ACC112 (cell line): ENCODE data around the gene SPINDOC.
"Not testable (repeated sequence)": the region's sequence is repeated elsewhere in the genome, so short reads cannot be mapped to it uniquely, and the experiment has no call there.

ENCODE experiments used
- H2AFZ ChIP-seq: fragments of 200-600 bp; sonication (generic); one replicate; pipeline ENCODE4 v1.6.0; 2017; ENCODE audit warnings: antibody characterized with exemption, low read length; ENCODE audit not compliant: unreplicated experiment
- H3K27ac ChIP-seq: fragments of 200-600 bp; sonication (generic); 2 replicates; pipeline ENCODE4 v1.5.1; 2014; ENCODE audit warnings: low read depth, mild to moderate bottlenecking, antibody characterized with exemption, low read length, moderate library complexity
- H3K27me3 ChIP-seq: fragments of 200-600 bp; sonication (generic); 2 replicates; pipeline ENCODE4 v1.6.1; 2014; ENCODE audit warnings: mild to moderate bottlenecking, antibody characterized with exemption, low read length, moderate library complexity, mixed read lengths; ENCODE audit not compliant: insufficient read depth
- H3K36me3 ChIP-seq: fragments of 200-600 bp; sonication (generic); 2 replicates; pipeline ENCODE4 v1.6.1; 2016; ENCODE audit warnings: mild to moderate bottlenecking, antibody characterized with exemption, low read length, moderate library complexity, mixed read lengths; ENCODE audit not compliant: insufficient read depth
- H3K4me1 ChIP-seq: fragments of 200-600 bp; sonication (generic); one replicate; pipeline ENCODE4 v1.6.1; 2016; ENCODE audit warnings: low read length, mixed read lengths; ENCODE audit not compliant: insufficient read depth, unreplicated experiment, control insufficient read depth
- H3K4me3 ChIP-seq: fragments of 200-600 bp; sonication (generic); 2 replicates; pipeline ENCODE4 v1.5.1; 2014; ENCODE audit warnings: mild to moderate bottlenecking, low read depth, low read length
- H3K79me2 ChIP-seq: fragments of 200-600 bp; sonication (generic); one replicate; pipeline ENCODE4 v1.6.0; 2016; ENCODE audit warnings: low read length; ENCODE audit not compliant: control insufficient read depth, unreplicated experiment, insufficient read depth

SPINDOC gene

DNA sequence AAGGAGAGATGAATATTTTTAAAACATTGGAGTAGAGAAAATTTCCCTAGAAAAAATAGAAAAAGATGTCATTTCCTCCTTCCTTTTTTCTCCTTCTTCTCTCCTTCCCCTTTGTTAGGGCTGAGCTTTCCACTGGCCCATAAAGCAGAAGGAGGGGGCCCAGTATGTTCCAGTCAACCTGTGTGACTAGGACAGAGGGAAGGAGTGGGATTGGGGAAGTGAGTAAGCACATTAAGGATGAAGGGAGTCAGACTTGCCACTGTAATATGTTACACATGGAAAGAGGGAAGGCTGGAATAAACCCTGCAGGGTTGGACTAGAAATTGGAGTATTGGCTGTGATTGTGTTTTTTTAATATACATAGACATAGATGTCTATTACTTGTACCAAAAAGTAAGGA lies 20.1 kb upstream of the SPINDOC start:
- Histone ChIP-seq H3K27ac (no peak overlapping the region), H2AFZ (no peak overlapping the region), H3K27me3 (no peaks in the 10 kb centered on the region), H3K79me2 (no peaks in the 10 kb centered on the region), H3K36me3 (peaks cover 4% of the 10 kb centered on the region; the same call in 1 of the 2 replicates), H3K4me3 (no peak overlapping the region), H3K4me1 (no peaks in the 10 kb centered on the region)

DNA sequence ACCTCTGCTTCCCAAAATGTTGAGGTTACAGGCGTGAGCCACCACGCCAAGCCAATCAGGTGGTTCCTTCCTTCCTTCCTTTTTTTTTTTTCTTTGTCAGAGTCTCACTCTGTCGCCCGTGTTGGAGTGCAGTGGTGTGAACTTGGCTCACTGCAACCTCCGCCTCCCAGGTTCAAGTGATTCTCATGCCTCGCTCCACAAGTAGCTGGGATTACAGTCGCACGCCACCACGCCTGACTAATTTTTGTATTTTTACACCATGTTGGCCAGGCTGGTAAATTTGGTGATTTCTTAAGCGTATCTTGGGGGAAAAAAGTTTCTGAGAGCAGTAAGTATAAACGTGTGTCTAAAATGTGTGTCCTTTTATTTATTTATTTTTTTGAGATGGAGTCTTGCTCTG lies 18.2 kb upstream of the SPINDOC start:
- no peaks in the 10 kb centered on the region for H3K4me1 ChIP-seq
- no peaks in the 10 kb centered on the region for H3K27me3 ChIP-seq
- no peaks in the 10 kb centered on the region for H3K79me2 ChIP-seq
- no peak overlapping the region for H3K4me3 ChIP-seq
- peaks cover 4% of the 10 kb centered on the region; the same call in 1 of the 2 replicates for H3K36me3 ChIP-seq
- H3K27ac ChIP-seq, result no peak overlapping the region
- H2AFZ ChIP-seq, result no peak overlapping the region

DNA sequence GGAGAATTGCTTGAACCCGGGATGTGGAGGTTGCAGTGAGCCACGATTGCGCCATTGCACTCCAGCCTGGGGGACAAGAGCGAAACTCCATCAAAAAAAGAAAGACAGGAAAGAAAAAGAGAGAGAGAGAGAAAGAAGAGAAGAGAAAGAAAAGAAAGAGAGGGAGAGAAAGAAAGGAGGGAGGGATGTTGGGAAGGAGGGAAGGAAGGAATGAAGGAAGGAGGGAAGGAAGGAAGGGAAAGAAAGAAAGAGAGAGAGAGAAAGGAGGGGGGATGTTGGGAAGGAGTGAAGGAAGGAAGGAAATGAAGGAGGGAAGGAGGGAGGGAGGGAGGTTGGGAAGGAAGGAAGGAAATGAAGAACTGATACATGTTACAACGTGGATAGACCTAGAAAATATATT lies 12.3 kb upstream of the SPINDOC start:
- Histone ChIP-seq H3K27me3 (no peaks in the 10 kb centered on the region), H2AFZ (no peak overlapping the region), H3K36me3 (no peaks in the 10 kb centered on the region), H3K79me2 (no peaks in the 10 kb centered on the region), H3K27ac (no peak overlapping the region), H3K4me1 (peaks cover 11% of the 10 kb centered on the region), H3K4me3 (no peak overlapping the region)

- no peak overlapping the region for H2AFZ ChIP-seq
- H3K27me3 ChIP-seq, result no peaks in the 10 kb centered on the region
- H3K4me3 ChIP-seq, result no peak overlapping the region
- H3K36me3 ChIP-seq, result no peaks in the 10 kb centered on the region
- peaks cover 11% of the 10 kb centered on the region for H3K4me1 ChIP-seq
- H3K27ac ChIP-seq, result peak overlapping the region; percentile 68
- no peaks in the 10 kb centered on the region for H3K79me2 ChIP-seq
These were observed 10.4 kb upstream of the SPINDOC start for GRCh38 chr11:63802637-63803414.

DNA sequence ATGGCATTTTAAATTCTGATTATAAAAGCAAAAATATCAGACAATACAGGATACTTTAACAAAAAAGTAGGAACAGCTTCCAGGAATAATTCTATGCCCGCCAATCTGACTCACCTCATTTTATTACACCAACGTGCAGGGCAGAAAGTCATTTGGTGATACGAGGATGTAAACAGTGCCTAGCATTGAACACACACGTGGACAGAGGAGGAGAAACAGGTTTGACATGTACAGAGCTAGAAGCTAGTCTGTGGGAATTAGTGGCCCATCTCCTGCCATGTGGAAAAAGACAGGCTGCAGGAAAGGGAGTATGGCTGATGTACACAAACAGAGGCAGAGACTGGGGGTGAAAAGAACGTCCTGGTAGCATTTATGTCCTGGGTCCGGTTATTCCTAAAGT lies 9.0 kb upstream of the SPINDOC start:
- Histone ChIP-seq H3K4me3 (no peak overlapping the region), H2AFZ (no peak overlapping the region), H3K4me1 (peaks cover 11% of the 10 kb centered on the region), H3K27me3 (no peaks in the 10 kb centered on the region), H3K36me3 (no peaks in the 10 kb centered on the region), H3K27ac (no peak overlapping the region), H3K79me2 (no peaks in the 10 kb centered on the region)

DNA sequence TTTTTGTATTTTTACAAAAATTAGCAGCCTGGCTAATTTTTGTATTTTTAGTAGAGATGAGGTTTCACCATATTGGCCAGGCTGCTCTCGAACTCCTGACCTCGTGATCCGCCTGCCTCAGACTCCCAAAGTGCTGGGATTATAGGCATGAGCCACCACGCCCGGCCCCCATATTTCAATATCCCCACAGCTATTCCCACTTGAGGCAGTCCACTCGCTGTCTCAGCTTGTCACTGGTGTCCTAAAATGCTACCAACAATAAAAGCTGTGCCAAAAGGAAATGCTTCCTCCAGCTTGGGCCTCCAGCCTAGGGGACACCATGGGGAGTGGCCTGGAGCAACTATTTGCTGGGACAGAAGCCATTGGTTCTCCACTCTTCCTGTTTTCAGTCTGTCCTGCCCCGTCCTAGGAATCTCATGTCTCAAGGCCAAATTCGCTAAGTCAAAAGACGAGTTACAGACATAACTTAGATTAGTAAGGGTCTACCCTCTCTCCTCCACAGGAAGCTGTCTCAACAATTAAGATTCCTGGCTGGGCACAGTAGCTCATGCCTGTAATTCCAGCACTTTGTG lies 7.3 kb upstream of the SPINDOC start:
- Histone ChIP-seq H3K4me1 (peaks cover 11% of the 10 kb centered on the region), H3K27ac (no peak overlapping the region), H3K4me3 (no peak overlapping the region), H3K27me3 (no peaks in the 10 kb centered on the region), H3K79me2 (no peaks in the 10 kb centered on the region), H2AFZ (no peak overlapping the region), H3K36me3 (no peaks in the 10 kb centered on the region)

DNA sequence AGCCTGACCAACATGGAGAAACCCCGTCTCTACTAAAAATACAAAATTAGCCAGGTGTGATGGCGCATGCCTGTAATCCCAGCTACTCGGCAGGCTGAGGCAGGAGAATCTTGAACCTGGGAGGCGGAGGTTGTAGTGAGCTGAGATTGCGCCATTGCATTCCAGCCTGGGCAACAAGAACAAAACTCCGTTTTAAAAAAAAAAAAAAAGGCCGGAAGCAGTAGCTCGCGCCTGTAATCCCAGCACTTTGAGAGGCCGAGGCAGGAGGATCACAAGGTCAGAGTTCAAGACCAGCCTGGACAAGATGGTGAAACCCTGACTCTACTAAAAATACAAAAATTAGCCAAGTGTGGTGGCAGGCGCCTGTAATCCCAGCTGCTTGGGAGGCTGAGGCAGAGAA lies 2.9 kb upstream of the SPINDOC start:
- peaks cover 19% of the 10 kb centered on the region for H3K79me2 ChIP-seq
- not testable (repeated sequence) for H3K27me3 ChIP-seq, H3K4me3 ChIP-seq, H3K27ac ChIP-seq, H2AFZ ChIP-seq, H3K36me3 ChIP-seq
- peaks cover 12% of the 10 kb centered on the region for H3K4me1 ChIP-seq

DNA sequence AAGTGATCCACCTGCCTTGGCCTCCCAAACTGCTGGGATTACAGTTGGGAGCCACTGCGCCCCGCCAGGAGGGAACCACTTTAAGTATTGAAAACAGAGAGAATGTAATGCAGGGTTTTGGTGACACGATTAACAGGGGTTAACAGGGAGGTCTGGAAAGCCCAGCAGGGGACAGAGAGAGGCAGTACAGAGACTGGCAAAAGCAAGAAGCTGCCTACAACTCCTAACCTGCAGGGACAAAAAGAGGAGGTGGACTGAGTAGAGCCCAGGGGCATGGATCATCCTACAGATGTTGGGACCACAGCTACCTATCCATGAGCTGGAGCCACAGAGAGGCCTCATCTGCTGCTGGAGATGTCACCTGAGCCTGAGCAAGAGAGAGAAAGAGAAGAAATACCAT lies 1.7 kb upstream of the SPINDOC start:
- H3K4me1 ChIP-seq, result peaks cover 14% of the 10 kb centered on the region
- peaks cover 31% of the 10 kb centered on the region for H3K79me2 ChIP-seq
- no peaks in the 10 kb centered on the region for H3K36me3 ChIP-seq
- H3K27ac ChIP-seq, result no peak overlapping the region
- no peak overlapping the region for H3K4me3 ChIP-seq
- no peak overlapping the region for H2AFZ ChIP-seq
- H3K27me3 ChIP-seq, result no peaks in the 10 kb centered on the region

- peaks cover 42% of the 10 kb centered on the region for H3K79me2 ChIP-seq
- peaks cover 14% of the 10 kb centered on the region for H3K4me1 ChIP-seq
- H3K27me3 ChIP-seq, result no peaks in the 10 kb centered on the region
- H3K4me3 ChIP-seq, result peak overlapping the region; percentile 99
- peak overlapping the region; percentile 79 for H2AFZ ChIP-seq
- H3K27ac ChIP-seq, result 0 out of 2 replicates have a peak overlapping the region, but pooled peaks have one; percentile 22
- 0 out of 2 replicates have a peak, but pooled peaks cover 4% of the 10 kb centered on the region for H3K36me3 ChIP-seq
These were observed 517 bp downstream of the SPINDOC start for GRCh38 chr11:63813563-63814382.

GRCh38 chr11:63814383-63814736 lies 1.1 kb downstream of the SPINDOC start:
- peak overlapping the region; percentile 99 for H3K4me3 ChIP-seq
- H3K4me1 ChIP-seq, result peaks cover 14% of the 10 kb centered on the region
- H3K36me3 ChIP-seq, result 0 out of 2 replicates have a peak, but pooled peaks cover 4% of the 10 kb centered on the region
- H3K27ac ChIP-seq, result no peak overlapping the region
- no peak overlapping the region for H2AFZ ChIP-seq
- H3K27me3 ChIP-seq, result no peaks in the 10 kb centered on the region
- peaks cover 42% of the 10 kb centered on the region for H3K79me2 ChIP-seq
